ENCODE measurements around the gene IFT22. TPM values are rescaled to one million over a fixed set of nuclear protein-coding genes. Genes with fewer than 3 reads are reported as not detected.
A peak's percentile ranks its signal among the peaks of the same experiment; 100 is the strongest.
"Not testable (repeated sequence)": the region's sequence is repeated elsewhere in the genome, so short reads cannot be mapped to it uniquely, and the experiment has no call there.

Gene IFT22
- total RNA-seq, 1 donor from 2014 or later: 19.2 TPM

DNA sequence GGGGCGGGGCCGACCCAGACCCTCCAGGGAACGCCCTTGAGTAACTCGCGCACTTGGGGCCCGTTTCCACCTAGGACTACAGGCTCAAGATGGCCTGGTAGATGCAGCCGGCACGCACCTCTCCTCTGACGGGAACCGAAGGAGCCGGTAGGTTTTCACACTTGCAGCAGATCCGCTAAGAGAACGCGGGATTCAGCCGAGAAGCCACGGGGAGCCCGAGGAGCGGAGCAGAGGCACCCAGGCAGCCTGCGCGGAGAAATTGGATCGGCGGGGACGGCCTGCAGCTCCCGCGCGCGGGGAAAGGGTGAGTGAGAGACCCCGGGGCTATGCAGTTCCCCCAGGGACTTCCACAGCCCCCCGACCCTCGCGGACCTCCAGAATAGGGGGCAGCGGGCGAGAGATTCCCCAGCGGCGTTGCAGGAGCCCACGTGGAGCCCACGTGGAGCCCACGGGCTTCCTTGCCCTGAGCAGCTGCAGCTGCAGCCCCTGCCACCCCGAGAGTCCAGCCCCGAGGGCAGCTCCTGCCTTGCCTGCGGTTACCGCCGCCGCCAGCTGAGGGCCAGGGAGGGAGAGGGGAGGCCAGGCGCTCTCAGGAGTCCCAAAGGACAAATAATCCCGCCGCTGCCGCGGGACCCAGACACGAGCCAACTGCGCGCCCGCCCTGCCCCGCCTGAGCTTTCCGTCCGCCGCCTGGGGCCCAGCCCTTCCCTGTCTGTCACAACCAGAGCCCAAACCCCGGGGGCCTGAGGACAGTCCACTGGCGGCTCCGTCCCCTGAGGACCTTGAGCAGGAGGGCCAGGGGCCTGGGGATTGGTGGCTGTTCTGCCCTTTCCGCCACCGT is 13.1 kb downstream of the IFT22 start:
- peak; percentile 64 for DNase-seq

DNA sequence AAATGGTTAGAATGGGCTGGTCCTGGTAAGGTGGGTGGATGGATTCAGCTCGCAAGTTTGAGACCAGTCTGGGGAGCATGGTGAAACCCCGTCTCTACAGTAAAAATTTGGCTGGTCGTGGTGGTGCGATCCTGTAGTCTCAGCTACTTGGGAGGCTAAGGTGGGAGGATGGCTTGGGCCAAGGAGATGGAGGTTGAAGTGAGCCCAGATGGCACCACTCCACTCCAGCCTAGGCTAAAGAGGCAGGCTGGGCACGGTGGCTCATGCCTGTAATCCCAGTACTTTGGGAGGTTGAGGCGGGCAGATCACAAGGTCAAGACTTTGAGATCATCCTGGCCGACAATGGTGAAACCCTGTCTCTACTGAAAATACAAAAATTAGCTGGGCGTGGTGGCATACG is 15.3 kb downstream of the IFT22 start:
- DNase-seq: no peak

DNA sequence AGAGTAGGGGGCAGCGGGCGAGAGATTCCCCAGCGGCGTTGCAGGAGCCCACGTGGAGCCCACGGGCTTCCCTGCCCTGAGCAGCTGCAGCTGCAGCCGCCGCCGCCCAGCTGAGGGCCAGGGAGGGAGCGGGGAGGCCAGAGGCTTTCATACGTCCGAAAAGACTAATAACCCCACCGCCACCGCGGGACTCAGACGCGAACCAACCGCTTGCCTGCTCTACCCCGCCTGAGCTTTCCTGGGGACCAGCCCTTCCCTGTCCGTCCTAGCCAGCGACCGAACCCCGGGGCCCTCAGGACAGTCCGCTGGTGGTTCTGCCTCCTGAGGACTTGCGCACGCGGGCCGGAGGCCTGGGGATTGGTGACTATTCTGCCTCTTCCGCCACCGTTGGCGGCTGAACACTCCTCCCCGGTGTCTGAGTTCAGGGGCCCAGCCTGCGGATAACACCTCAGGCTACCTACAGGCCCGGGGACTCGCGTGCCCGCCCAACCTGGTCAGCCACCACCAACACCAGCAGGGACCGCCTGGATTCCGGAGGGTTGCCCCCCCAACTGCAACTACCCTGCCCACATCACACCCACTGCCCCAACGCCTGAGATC is 18.4 kb downstream of the IFT22 start:
- no peak for DNase-seq

- no peak for DNase-seq
Measured at GRCh38 chr7:101302641-101303101, 18.9 kb downstream of the IFT22 start.

DNA sequence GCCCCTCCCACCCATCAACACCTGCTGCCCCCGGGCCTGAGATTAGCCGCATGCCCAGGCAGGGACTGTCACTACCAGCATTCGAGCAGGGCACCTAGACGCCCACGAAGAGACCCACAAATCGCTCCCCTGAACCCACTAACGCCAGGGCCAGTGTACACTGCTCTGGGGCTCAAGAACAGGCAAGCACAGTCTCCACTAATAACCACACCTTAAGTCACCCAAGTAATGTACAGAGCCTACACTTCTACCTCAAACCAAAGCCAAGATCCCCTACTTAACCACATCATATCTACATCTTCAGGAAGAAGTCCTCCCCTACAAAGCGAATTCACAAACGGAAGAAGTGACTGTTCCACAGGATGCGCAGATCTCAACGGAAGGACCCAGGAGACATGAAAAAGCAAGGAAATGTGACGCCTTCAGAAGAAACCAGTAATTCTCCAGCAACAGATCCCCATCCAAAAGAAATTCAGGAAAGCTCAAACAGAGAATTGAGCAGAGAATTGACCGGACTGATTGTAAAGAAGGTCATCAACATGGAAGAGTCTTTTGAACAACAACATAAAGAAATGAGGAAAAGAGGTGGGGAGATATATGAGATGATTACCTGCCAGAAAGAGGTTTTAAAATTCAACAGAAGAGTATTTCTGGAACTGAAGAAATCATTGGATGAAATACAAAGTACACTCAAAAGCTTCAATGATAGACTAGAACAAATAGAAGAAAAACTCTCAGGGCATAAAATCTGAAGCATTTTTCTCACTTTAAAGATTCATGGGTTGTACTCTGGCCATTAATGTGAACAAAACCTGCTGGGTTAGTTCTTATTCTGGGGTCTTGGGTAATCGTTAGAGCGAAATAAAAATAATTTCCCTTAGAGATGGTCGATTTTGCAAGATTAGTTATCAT is 20.9 kb downstream of the IFT22 start:
- no peak for DNase-seq

GRCh38 chr7:101299511-101300464 is 21.8 kb downstream of the IFT22 start:
- DNase-seq: peak; percentile 18

DNA sequence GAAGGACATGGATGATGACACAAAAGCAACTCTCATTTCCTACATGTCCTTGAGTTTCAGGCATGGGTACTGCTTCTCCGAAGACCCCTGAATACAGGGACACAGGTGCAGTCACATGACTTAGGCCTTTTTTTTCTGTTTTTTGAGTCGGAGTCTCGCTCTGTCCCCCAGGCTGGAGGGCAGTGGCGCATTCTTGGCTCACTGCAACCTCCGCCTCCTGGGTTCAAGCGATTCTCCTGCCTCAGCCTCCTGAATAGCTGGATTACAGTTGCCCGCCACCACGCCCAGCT is 26.8 kb downstream of the IFT22 start:
- DNase-seq: no peak

DNA sequence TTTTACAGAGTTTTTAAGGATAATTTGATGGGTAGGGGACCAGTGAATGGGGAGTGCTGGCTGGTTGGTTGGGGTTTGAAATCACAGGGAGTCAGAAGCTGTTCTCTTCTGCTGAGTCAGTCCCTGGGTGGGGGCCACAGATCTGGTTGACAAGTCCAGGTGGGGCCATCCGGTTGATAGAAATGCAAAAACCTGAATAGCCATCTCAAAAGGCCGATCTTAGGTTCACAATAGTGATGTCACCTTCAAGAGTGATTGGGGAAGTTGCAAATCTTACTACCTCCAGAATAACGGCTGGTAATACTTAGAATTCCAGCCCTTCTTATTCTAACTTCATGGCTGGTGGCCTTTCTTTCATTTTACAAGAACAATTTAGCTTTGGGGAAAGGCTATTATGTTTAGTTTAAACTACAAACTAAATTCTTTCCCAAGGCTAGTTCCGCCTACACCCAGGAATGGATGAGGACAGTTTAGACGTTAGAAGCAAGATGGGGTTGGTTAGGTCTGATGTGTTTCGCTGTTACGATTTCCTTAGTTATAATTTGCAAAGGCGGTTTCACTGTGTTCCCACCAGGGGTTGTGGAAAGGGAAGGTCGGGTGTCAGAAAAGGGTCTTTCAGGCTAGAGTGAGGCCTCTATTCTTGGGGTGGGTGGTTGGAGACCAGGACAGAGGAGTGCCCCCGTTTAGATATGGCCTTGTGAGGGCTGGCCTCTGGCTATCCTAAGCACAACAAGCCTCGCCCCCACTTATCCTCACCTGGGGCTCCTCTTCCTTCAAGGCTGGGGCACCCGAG is 27.4 kb downstream of the IFT22 start:
- DNase-seq: no peak

GRCh38 chr7:101293069-101294021 is 28.3 kb downstream of the IFT22 start:
- not testable (repeated sequence) for DNase-seq

- DNase-seq: not testable (repeated sequence)
Measured at GRCh38 chr7:101292566-101292965, 29.0 kb downstream of the IFT22 start.

- DNase-seq: peak; percentile 53
Measured at GRCh38 chr7:101290186-101291037, 31.2 kb downstream of the IFT22 start.

- DNase-seq: not testable (repeated sequence)
Measured at GRCh38 chr7:101289687-101290086, 31.9 kb downstream of the IFT22 start.

- DNase-seq: no peak
Measured at GRCh38 chr7:101288439-101288838, 33.2 kb downstream of the IFT22 start.

DNA sequence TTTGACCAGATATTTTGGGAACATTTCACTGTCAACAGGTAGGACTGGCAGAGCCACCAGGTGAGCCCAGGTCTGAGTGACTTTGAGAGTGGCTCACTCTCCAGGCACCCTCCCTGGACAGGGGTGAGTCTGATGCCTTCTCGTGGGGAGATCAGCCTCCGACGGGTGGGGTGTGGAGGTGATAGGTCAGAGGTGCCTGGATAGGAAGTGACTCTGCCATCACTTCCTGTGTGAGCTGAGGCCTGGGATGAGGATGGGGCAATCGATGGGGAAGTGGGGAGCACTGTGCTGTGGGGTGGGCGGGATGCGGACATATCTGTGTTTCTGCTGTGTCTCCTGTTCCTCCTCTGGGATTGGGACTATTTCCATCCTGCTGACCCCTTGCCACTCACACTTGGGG is 34.6 kb downstream of the IFT22 start:
- DNase-seq: no peak

DNA sequence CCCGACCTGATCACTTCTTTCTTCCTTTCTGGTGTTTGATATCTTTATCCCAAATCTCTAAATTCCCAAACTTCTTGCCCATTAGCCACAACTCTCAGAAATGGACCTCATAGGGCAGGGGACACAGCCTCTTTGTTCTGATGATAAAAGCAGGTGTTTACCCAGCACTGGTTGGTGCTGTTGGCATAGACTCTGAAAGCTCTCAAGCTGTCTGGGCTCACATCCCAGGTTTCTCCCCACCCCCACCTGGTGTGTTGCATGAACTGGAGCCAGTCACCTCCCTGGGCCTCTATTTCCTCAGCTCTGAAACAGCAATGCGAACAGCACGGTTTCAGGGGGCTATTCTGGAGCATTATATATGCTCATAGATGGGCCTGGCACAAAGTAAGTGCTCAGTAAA is 35.7 kb downstream of the IFT22 start:
- DNase-seq: not testable (repeated sequence)

- no peak for DNase-seq
Measured at GRCh38 chr7:101285171-101285570, 36.4 kb downstream of the IFT22 start.

DNA sequence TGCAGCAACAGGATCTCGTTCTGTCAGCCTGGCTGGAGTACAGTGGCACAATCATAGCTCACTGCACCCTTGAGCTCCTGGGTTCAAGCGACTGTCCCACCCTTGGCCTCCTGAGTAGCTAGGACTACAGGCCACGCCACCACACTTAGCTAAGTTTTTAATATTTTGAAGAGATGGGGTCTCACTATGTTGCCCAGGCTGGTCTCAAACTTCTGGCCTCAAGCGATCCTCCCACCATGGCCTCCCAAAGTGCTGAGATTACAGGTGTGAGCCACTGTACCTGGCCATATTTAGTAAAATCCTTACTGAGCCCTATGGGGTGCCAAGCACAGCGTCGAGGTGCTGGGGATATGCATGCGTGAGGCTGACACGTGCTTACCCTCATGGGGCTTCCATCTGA is 40.7 kb downstream of the IFT22 start:
- not testable (repeated sequence) for DNase-seq

- no peak for DNase-seq
Measured at GRCh38 chr7:101278461-101279292, 42.9 kb downstream of the IFT22 start.

Data from tongue (tissue), 2 donors.